GM21423 (cell line): ENCODE measurements around the gene PPP6R1.

Experiments
- ATAC-seq: cut with Tn5 transposase; IDR thresholded peaks from one replicate; pipeline ENCODE4 v1.9.1; 2021; ENCODE audit warnings: mild to moderate bottlenecking, moderate library complexity; ENCODE audit not compliant: unreplicated experiment

PPP6R1 gene

GRCh38 chr19:55261671-55262126, 2.9 kb upstream of the PPP6R1 start:
- ATAC-seq = no peak

GRCh38 chr19:55259540-55260210, 858 bp upstream of the PPP6R1 start:
- no peak for ATAC-seq

GRCh38 chr19:55258476-55258827, 365 bp downstream of the PPP6R1 start:
- peak; percentile 10 for ATAC-seq

GRCh38 chr19:55257461-55258420, 1.1 kb downstream of the PPP6R1 start:
- ATAC-seq = no peak

- ATAC-seq = no peak
Measured at GRCh38 chr19:55256562-55257460, 2.0 kb downstream of the PPP6R1 start.

GRCh38 chr19:55255618-55256423, 3.0 kb downstream of the PPP6R1 start:
- ATAC-seq = no peak

GRCh38 chr19:55254625-55254977, 4.2 kb downstream of the PPP6R1 start:
- no peak for ATAC-seq

GRCh38 chr19:55253842-55254624, 4.8 kb downstream of the PPP6R1 start:
- peak; percentile 42 for ATAC-seq

- ATAC-seq = no peak
Measured at GRCh38 chr19:55252760-55253663, 5.8 kb downstream of the PPP6R1 start.

GRCh38 chr19:55251341-55252081, 7.3 kb downstream of the PPP6R1 start:
- ATAC-seq = no peak

GRCh38 chr19:55250262-55251036, 8.4 kb downstream of the PPP6R1 start:
- no peak for ATAC-seq

GRCh38 chr19:55249841-55250240, 9.0 kb downstream of the PPP6R1 start:
- ATAC-seq = no peak

- ATAC-seq = no peak
Measured at GRCh38 chr19:55248704-55249103, 10.1 kb downstream of the PPP6R1 start.

GRCh38 chr19:55248166-55248675, 10.6 kb downstream of the PPP6R1 start:
- ATAC-seq = no peak

- no peak for ATAC-seq
Measured at GRCh38 chr19:55247621-55248099, 11.2 kb downstream of the PPP6R1 start.
